Stimulated activated CD8-positive, alpha-beta memory T cell treated with anti-CD3 and anti-CD28 coated beads, Interleukin-12 subunit alpha, Interleukin-12 subunit beta, amount 100 ng/mL, for 24 hours (primary cell): ENCODE measurements around the gene NR0B1.

ENCODE experiments used
- DNase-seq: peaks from one replicate; pipeline ENCODE4 v3.0.0-alpha.2; 2020; ENCODE audit errors: extremely low read depth

NR0B1 gene

DNA sequence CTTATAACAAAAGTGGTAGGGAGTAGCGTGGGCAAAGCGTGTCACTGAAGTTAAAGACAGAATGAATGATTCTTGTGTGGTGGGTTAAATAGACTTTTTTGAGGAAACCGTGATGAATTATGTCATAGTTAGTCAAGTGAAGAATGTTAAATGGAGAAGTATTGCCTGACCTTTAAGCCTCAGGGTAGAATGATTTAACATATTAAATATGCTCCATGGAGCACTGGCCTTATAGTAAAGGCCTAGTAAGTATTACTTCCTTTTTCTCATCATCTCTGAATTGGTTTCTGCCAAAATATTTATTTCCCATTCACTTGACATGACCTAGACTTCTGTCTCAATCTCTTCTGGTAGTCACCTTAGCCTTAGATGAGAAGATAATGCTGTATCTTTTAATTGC lies 38.6 kb downstream of the NR0B1 start:
- no peak for DNase-seq

DNA sequence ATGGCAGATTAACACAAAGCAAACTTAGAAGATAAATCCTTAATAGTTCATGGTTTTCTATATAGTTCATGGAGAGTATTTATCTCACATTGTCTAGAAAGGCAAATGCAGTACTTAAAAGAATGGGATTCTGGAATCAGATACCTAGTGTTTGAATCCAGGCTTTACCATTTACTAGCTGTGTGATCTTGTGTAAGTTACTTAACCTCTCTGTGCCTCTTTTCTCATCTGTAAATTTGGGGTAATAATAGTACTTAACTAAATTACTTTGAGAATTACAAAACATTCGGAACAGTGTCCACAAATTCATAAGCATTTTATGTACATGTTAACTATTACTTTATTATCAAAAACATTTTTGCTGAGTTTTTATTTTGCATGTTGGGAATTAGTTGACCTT lies 46.4 kb downstream of the NR0B1 start:
- no peak for DNase-seq

DNA sequence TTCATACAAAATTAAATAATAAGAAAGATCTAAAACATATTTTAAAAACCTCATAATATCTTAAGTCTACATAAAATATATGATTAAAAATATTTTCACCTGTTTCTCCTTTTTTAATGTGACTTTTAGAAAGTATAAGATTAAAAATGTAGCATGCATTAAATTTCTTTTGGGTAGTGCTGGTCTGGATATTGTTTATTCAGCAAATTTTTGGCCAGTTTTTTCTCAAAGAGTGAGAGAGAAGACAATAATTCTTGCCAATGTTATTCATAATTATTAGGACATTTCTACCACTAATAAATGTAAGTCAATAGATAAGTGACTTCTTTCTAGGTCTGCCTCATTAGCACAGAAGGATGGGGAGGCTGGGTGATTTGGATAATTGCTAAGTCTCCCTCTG lies 48.2 kb downstream of the NR0B1 start:
- no peak for DNase-seq

DNA sequence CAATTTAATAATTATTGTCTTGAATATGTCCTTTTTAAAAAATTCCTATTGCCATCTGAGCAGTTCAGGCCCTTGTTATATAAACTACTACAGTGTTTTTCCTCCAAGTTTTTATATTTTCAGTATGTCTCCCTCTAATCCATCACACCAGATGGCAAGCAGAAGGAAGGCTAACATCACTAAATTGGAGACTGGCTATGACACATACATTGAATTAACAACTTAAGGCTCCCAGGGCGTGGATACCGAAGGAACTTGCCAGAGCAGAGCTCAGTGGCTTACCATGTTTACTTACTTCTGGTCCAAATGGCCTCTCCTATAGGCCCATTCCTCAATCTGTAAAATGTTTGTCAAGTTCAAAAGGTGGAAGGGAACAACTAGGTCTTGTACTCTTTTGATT lies 49.3 kb downstream of the NR0B1 start:
- DNase-seq = no peak
